A549 (cell line): Measurements from ENCODE around the gene TNNT2. TPM values are rescaled to one million over a fixed set of nuclear protein-coding genes. Genes with fewer than 3 reads are reported as not detected.

Source experiments
- ATAC-seq, 2 experiments: fragments of 200-7000 bp in 1 of 2; fragments of >200 bp in 1 of 2; cut with Nextera tagmentation in 1 of 2; cut with Tn5 transposase in 1 of 2; 3 replicates each; pipeline versions ENCODE4 v1.8.0 to v1.9.1; 2018 to 2020; ENCODE audit warnings: mild to moderate bottlenecking in 1 of 2, moderate library complexity in 1 of 2
- CTCF ChIA-PET: fragments of 300-600 bp; sonication (Branson Sonifier 250); formaldehyde crosslinking; extraction: SDS; loops from one replicate; lab custom pipeline; 2021; ENCODE audit warnings: antibody characterized with exemption, inconsistent platforms; lab: Yijun Ruan, JAX
- POLR2A ChIA-PET: fragments of 350-600 bp; formaldehyde crosslinking; extraction: SDS; loops from one replicate; lab custom pipeline; 2021; ENCODE audit warnings: antibody characterized with exemption, inconsistent platforms; lab: Yijun Ruan, JAX
- DNase-seq, 2 experiments: peaks; one replicate each; pipeline versions ENCODE4 v3.0.0 to v3.0.0-alpha.2; 2011 to 2016; ENCODE audit warnings: low read depth in 1 of 2, low spot score in 1 of 2
- FAIRE-seq: peaks from 2 replicates; lab custom pipeline; 2011; peaks lifted over from hg19 to GRCh38; lab: Jason Lieb, UNC
- H3K27ac ChIP-seq, 2 experiments: fragments of >200 bp; sonication (Bioruptor Twin); formaldehyde crosslinking; 3 replicates each; pipeline ENCODE4 v1.5.1; 2016 to 2017
- H3K4me1 ChIP-seq: fragments of >200 bp; sonication (Bioruptor Twin); formaldehyde crosslinking; 3 replicates; pipeline ENCODE4 v1.6.1; 2016
- H3K4me2 ChIP-seq: fragments of >200 bp; sonication (Bioruptor Twin); formaldehyde crosslinking; 3 replicates; pipeline ENCODE4 v1.6.1; 2016
- H3K4me3 ChIP-seq: fragments of >200 bp; sonication (Bioruptor Twin); formaldehyde crosslinking; 3 replicates; pipeline ENCODE4 v1.5.1; 2016
- H3K9me3 ChIP-seq: fragments of >200 bp; sonication (Bioruptor Twin); formaldehyde crosslinking; 3 replicates; pipeline ENCODE4 v1.6.1; 2016
- CEBPB ChIP-seq, 2 experiments: fragments of >200 bp in 1 of 2; sonication (Bioruptor Twin) in 1 of 2; formaldehyde crosslinking in 1 of 2; IDR thresholded peaks; 2 replicates each; pipeline ENCODE4 v1.6.1; 2012 to 2016
- EHMT2 ChIP-seq: fragments of 200-600 bp; sonication (generic); IDR thresholded peaks from 2 replicates; pipeline ENCODE4 v1.6.1; 2016; ENCODE audit warnings: antibody characterized with exemption, low read depth, mild to moderate bottlenecking, moderate library complexity
- FOSL2 ChIP-seq, 2 experiments: fragments of 450-650 bp in 1 of 2; fragments of >200 bp in 1 of 2; sonication (Bioruptor Twin) in 1 of 2; formaldehyde crosslinking; IDR thresholded peaks; 2 replicates each; pipeline versions ENCODE4 v1.5.0 to v1.6.1; 2016 to 2020; ENCODE audit warnings: mild to moderate bottlenecking in 1 of 2, moderate library complexity in 1 of 2
- GATA3 ChIP-seq: IDR thresholded peaks from 2 replicates; pipeline ENCODE4 v1.6.1; 2012; ENCODE audit warnings: borderline replicate concordance
- HEYL ChIP-seq: fragments of 250-450 bp; sonication (Bioruptor Pico); IDR thresholded peaks from 2 replicates; pipeline ENCODE4 v1.8.0; 2021; ENCODE audit warnings: mild to moderate bottlenecking, moderate library complexity
- MYC ChIP-seq: IDR thresholded peaks from 2 replicates; pipeline ENCODE4 v1.6.1; 2012; ENCODE audit warnings: mild to moderate bottlenecking, inconsistent platforms, low read length, improper control_type of control experiment, borderline replicate concordance
- NPAS2 ChIP-seq: fragments of 250-450 bp; sonication (Bioruptor Pico); IDR thresholded peaks from 2 replicates; pipeline ENCODE4 v1.8.0; 2022; ENCODE audit warnings: mild to moderate bottlenecking, moderate library complexity, borderline replicate concordance
- PHF8 ChIP-seq: fragments of 200-600 bp; sonication (generic); IDR thresholded peaks from 2 replicates; pipeline ENCODE4 v1.6.1; 2016; ENCODE audit warnings: low read depth, mild to moderate bottlenecking, antibody characterized with exemption, moderate library complexity, borderline replicate concordance
- POLR2AphosphoS2 ChIP-seq: conservative IDR thresholded peaks from 2 replicates; pipeline ENCODE4 v1.6.1; 2012; ENCODE audit warnings: low read length, improper control_type of control experiment, inconsistent platforms
- RARB ChIP-seq: fragments of 250-450 bp; sonication (Bioruptor Pico); IDR thresholded peaks from 2 replicates; pipeline ENCODE4 v1.8.0; 2021; ENCODE audit warnings: mild to moderate bottlenecking, moderate library complexity
- TP53 ChIP-seq: fragments of 250-450 bp; sonication (Bioruptor Pico); IDR thresholded peaks from 2 replicates; pipeline ENCODE4 v1.5.0; 2021; ENCODE audit warnings: mild to moderate bottlenecking, moderate library complexity
- ZFP36 ChIP-seq: fragments of 450-650 bp; IDR thresholded peaks from 2 replicates; pipeline ENCODE4 v1.6.1; 2014; ENCODE audit warnings: borderline replicate concordance; ENCODE audit not compliant: partially characterized antibody
- ZNF302 ChIP-seq: fragments of 250-450 bp; sonication (Bioruptor Pico); IDR thresholded peaks from 2 replicates; pipeline ENCODE4 v1.9.0; 2021; ENCODE audit warnings: inconsistent platforms, mild to moderate bottlenecking, moderate library complexity
- WGBS: methylation state at CpG from one replicate; pipeline ENCODE4 v1.1.6; 2017; ENCODE audit errors: missing lambda C conversion rate; 5-methylcytosine and 5-hydroxymethylcytosine counted together
- polyA plus RNA-seq, 4 experiments: library from polyadenylated mRNA; depleted of rRNA in 3 of 4; stranded (reverse); fragments of >200 nt; fragmentation: RNase III in 1 of 4; extraction: RNeasy Plus Mini Kit Qiagen cat#74134 plus additional on column Dnase treatment in 1 of 4; gene quantifications; 2 replicates in 3 of 4; 3 replicates in 1 of 4; pipeline ENCODE4 v1.2.3, GENCODE V29; 2011 to 2017
- TF ChIP-seq, protein P1 (sequence below): fragments of >200 bp; sonication (Bioruptor Twin); formaldehyde crosslinking; IDR thresholded peaks from 3 replicates; pipeline ENCODE4 v1.6.1; 2016
- TF ChIP-seq, protein P2 (sequence below): IDR thresholded peaks from 2 replicates; pipeline ENCODE4 v1.6.1; 2012
- TF ChIP-seq, protein P3 (sequence below): fragments of >200 bp; sonication (Bioruptor Twin); formaldehyde crosslinking; IDR thresholded peaks from 3 replicates; pipeline ENCODE4 v1.5.1; 2016
- TF ChIP-seq, protein P4 (sequence below): fragments of 200-600 bp; sonication (generic); IDR thresholded peaks from 2 replicates; pipeline ENCODE4 v1.6.1; 2016; ENCODE audit warnings: antibody characterized with exemption, mild to moderate bottlenecking, moderate library complexity

Gene TNNT2
- polyA plus RNA-seq, 2 of the 4 experiments (the other 2 are of a cell fraction): 0.09 TPM; not detected in 1

DNA sequence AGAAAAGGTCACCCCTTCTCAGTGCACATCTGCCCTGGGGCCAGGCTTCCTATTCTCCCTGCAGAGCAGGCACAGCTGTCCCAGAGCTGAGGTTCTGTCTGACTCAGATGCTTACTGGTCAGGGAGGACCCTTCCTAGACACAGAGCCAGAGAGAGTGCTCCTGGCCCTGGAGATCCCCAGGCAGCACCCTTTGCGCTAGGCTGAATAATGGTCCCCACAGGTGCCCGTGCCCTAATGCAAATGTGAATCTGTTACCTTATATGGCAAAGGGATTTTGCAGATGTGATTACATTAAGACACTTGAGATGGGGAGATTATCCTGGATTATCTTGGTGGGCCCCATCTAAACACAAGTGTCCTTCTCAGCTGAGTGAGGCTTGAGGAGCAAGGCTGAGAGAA, 46.7 kb upstream of the TNNT2 start:
- 100% methylated on average over 2 of the region's 2 CpGs for WGBS
- Histone ChIP-seq H3K4me2 (no peak overlapping the region), H3K9me3 (no peaks in the 10 kb centered on the region)
- no peak for DNase-seq
- no peak for ATAC-seq
- TF ChIP-seq ZNF302 (CRISPR knock-in tag) (no peak), ZFP36 (no peak), EHMT2 (no peak), RARB (no peak), FOSL2 (IDR thresholded peaks at IDR 0.05) (no peak), FOSL2 (CRISPR knock-in tag; IDR thresholded peaks at IDR 0.05) (no peak), TP53 (CRISPR knock-in tag) (no peak)
- TF ChIP-seq, protein P1, sequence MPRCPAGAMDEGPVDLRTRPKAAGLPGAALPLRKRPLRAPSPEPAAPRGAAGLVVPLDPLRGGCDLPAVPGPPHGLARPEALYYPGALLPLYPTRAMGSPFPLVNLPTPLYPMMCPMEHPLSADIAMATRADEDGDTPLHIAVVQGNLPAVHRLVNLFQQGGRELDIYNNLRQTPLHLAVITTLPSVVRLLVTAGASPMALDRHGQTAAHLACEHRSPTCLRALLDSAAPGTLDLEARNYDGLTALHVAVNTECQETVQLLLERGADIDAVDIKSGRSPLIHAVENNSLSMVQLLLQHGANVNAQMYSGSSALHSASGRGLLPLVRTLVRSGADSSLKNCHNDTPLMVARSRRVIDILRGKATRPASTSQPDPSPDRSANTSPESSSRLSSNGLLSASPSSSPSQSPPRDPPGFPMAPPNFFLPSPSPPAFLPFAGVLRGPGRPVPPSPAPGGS: no peak
- TF ChIP-seq, all 56 proteins: peak for 0
- ChIA-PET CTCF (interaction anchor here (0.6 to 4.0 kb wide), 4 partner anchors 12 to 285 kb away, joined by 3 to 29 read pairs (median 4); no protein-coding TSS in a partner anchor), POLR2A (no interaction called here)
- Histone ChIP-seq H3K4me3 (no peak overlapping the region), H3K4me1 (no peaks in the 10 kb centered on the region), H3K27ac (no peak overlapping the region)
- FAIRE-seq: no peak

DNA sequence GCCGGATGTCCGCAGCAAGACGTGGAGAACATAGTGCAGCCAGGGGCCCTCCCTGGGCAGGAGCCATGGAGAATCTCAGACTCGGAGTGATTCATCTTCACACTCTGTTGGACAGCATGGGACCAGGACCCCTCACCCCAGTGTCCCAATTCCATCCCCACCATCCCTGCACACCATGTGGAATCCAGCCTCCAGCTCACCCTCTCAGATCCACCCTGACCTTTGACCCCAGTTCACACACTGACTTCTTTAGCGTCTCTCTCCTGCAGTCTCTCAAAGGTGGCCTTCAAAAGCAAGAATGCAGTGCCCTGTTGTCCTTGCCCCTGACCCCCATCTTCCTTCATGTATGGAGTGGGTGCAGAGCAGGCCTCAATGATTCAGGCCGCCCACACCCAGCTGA, 46.2 kb upstream of the TNNT2 start:
- Histone ChIP-seq H3K4me2 (no peak overlapping the region), H3K9me3 (no peaks in the 10 kb centered on the region), H3K4me3 (no peak overlapping the region), H3K4me1 (no peaks in the 10 kb centered on the region), H3K27ac (no peak overlapping the region)
- TF ChIP-seq, protein P2, sequence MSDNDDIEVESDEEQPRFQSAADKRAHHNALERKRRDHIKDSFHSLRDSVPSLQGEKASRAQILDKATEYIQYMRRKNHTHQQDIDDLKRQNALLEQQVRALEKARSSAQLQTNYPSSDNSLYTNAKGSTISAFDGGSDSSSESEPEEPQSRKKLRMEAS: no peak
- TF ChIP-seq TP53 (CRISPR knock-in tag) (no peak), GATA3 (no peak), NPAS2 (no peak), POLR2AphosphoS2 (no peak), EHMT2 (no peak), HEYL (CRISPR knock-in tag) (no peak), PHF8 (no peak), CEBPB (IDR thresholded peaks at IDR 0.05) (no peak), MYC (no peak)
- TF ChIP-seq, protein P3, sequence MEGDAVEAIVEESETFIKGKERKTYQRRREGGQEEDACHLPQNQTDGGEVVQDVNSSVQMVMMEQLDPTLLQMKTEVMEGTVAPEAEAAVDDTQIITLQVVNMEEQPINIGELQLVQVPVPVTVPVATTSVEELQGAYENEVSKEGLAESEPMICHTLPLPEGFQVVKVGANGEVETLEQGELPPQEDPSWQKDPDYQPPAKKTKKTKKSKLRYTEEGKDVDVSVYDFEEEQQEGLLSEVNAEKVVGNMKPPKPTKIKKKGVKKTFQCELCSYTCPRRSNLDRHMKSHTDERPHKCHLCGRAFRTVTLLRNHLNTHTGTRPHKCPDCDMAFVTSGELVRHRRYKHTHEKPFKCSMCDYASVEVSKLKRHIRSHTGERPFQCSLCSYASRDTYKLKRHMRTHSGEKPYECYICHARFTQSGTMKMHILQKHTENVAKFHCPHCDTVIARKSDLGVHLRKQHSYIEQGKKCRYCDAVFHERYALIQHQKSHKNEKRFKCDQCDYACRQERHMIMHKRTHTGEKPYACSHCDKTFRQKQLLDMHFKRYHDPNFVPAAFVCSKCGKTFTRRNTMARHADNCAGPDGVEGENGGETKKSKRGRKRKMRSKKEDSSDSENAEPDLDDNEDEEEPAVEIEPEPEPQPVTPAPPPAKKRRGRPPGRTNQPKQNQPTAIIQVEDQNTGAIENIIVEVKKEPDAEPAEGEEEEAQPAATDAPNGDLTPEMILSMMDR: no peak
- TF ChIP-seq, protein P4, sequence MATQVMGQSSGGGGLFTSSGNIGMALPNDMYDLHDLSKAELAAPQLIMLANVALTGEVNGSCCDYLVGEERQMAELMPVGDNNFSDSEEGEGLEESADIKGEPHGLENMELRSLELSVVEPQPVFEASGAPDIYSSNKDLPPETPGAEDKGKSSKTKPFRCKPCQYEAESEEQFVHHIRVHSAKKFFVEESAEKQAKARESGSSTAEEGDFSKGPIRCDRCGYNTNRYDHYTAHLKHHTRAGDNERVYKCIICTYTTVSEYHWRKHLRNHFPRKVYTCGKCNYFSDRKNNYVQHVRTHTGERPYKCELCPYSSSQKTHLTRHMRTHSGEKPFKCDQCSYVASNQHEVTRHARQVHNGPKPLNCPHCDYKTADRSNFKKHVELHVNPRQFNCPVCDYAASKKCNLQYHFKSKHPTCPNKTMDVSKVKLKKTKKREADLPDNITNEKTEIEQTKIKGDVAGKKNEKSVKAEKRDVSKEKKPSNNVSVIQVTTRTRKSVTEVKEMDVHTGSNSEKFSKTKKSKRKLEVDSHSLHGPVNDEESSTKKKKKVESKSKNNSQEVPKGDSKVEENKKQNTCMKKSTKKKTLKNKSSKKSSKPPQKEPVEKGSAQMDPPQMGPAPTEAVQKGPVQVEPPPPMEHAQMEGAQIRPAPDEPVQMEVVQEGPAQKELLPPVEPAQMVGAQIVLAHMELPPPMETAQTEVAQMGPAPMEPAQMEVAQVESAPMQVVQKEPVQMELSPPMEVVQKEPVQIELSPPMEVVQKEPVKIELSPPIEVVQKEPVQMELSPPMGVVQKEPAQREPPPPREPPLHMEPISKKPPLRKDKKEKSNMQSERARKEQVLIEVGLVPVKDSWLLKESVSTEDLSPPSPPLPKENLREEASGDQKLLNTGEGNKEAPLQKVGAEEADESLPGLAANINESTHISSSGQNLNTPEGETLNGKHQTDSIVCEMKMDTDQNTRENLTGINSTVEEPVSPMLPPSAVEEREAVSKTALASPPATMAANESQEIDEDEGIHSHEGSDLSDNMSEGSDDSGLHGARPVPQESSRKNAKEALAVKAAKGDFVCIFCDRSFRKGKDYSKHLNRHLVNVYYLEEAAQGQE: no peak
- POLR2A ChIA-PET: no interaction called here
- CTCF ChIA-PET: interaction anchor here (0.6 to 4.0 kb wide), 5 partner anchors 12 to 286 kb away, joined by 3 to 29 read pairs (median 5); no protein-coding TSS in a partner anchor
- FAIRE-seq (no peak), ATAC-seq (no peak), DNase-seq (no peak)
- 93% methylated on average over 6 of the region's 6 CpGs for WGBS
